ENCODE measurements around the gene SUGT1. TPM values are rescaled to one million over a fixed set of nuclear protein-coding genes. Genes with fewer than 3 reads are reported as not detected.

The SUGT1 gene
- total RNA-seq, 1 experiment from 2014 or later, result 43.2 TPM

DNA sequence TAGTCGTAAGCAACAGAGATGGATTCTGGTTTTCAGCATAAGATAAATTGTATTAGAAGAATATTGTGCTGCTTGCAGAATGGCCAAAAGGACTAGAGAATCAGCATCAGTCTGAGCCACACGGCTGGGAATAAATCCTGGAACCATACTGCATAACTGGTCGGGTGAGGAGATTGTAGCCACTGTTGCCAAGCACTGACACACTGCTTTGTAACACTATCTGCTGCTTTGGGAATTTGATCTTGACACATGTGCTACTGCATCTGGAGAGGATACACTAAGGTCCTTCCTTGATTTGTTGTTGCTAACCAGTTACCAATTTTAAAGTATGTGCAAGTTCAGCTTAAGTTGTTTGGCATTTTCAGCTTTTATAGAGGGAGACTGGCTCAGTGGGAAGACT, 8.5 kb upstream of the SUGT1 start:
- no peak for DNase-seq (ENCODE audit: low read depth, low spot score)
- intact Hi-C loops (cut with micrococcal nuclease; ENCODE audit: unreplicated experiment) (no loop called here), in situ Hi-C loops (cut with HindIII; ENCODE audit: low pct_unique_long_range_greater_than_20kb, low sequenced_read_pairs) (no loop called here)
- H3K9me3 ChIP-seq (ENCODE audit: control insufficient read depth, insufficient read depth, low read depth, low read length), result no peaks in the 10 kb centered on the region
- H3K27ac ChIP-seq (ENCODE audit: low read length), result no peak overlapping the region
- H3K36me3 ChIP-seq (ENCODE audit: control insufficient read depth, insufficient read depth, low read length), result no peaks in the 10 kb centered on the region
- POLR2A ChIA-PET, result no interaction called here
- CTCF ChIA-PET, result no interaction called here
- no peaks in the 10 kb centered on the region for H3K27me3 ChIP-seq (ENCODE audit: control insufficient read depth, insufficient read depth, low read length)
- TF ChIP-seq TCF7L2 (IDR thresholded peaks at IDR 0.05; ENCODE audit: low read depth, low read length) (no peak), POLR2AphosphoS5 (IDR thresholded peaks at IDR 0.05; ENCODE audit: low read depth, low read length) (no peak), SIN3A (IDR thresholded peaks at IDR 0.05; ENCODE audit: borderline replicate concordance, insufficient read depth, low read depth, low read length) (no peak)
- TF ChIP-seq, protein P1, sequence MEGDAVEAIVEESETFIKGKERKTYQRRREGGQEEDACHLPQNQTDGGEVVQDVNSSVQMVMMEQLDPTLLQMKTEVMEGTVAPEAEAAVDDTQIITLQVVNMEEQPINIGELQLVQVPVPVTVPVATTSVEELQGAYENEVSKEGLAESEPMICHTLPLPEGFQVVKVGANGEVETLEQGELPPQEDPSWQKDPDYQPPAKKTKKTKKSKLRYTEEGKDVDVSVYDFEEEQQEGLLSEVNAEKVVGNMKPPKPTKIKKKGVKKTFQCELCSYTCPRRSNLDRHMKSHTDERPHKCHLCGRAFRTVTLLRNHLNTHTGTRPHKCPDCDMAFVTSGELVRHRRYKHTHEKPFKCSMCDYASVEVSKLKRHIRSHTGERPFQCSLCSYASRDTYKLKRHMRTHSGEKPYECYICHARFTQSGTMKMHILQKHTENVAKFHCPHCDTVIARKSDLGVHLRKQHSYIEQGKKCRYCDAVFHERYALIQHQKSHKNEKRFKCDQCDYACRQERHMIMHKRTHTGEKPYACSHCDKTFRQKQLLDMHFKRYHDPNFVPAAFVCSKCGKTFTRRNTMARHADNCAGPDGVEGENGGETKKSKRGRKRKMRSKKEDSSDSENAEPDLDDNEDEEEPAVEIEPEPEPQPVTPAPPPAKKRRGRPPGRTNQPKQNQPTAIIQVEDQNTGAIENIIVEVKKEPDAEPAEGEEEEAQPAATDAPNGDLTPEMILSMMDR (IDR thresholded peaks at IDR 0.05), result no peak
- TF ChIP-seq, protein P2, sequence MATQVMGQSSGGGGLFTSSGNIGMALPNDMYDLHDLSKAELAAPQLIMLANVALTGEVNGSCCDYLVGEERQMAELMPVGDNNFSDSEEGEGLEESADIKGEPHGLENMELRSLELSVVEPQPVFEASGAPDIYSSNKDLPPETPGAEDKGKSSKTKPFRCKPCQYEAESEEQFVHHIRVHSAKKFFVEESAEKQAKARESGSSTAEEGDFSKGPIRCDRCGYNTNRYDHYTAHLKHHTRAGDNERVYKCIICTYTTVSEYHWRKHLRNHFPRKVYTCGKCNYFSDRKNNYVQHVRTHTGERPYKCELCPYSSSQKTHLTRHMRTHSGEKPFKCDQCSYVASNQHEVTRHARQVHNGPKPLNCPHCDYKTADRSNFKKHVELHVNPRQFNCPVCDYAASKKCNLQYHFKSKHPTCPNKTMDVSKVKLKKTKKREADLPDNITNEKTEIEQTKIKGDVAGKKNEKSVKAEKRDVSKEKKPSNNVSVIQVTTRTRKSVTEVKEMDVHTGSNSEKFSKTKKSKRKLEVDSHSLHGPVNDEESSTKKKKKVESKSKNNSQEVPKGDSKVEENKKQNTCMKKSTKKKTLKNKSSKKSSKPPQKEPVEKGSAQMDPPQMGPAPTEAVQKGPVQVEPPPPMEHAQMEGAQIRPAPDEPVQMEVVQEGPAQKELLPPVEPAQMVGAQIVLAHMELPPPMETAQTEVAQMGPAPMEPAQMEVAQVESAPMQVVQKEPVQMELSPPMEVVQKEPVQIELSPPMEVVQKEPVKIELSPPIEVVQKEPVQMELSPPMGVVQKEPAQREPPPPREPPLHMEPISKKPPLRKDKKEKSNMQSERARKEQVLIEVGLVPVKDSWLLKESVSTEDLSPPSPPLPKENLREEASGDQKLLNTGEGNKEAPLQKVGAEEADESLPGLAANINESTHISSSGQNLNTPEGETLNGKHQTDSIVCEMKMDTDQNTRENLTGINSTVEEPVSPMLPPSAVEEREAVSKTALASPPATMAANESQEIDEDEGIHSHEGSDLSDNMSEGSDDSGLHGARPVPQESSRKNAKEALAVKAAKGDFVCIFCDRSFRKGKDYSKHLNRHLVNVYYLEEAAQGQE (IDR thresholded peaks at IDR 0.05; ENCODE audit: insufficient read depth in 1 of 2, low read depth in 2 of 2, low read length in 1 of 2), result no peak
- BruUV-seq (replicated peaks), result no TSS peak
- no peak overlapping the region for H3K4me3 ChIP-seq (ENCODE audit: low read depth in 2 of 2, low read length in 2 of 2)
- no peaks in the 10 kb centered on the region for H3K4me1 ChIP-seq (ENCODE audit: control insufficient read depth, insufficient read depth, low read length)
- ATAC-seq, result no peak

DNA sequence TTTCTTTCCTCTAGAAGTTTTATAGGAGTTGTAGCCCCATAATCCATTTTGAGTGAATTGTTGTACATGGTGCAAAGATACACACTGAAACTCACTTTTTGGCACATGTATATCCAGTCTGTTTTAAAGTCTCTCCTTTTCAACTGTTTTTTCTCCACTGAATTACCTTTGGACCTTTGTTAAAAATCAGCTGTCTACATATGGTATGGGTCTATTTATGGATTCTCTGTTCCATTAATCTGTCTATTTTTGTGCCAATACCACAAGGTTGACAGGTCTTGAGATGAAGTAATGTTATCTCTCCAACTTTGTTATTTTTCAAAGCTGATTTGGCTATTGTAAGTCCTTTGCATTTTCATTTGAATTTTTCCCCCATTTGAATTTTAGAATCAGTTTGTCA, 5.7 kb upstream of the SUGT1 start:
- no peaks in the 10 kb centered on the region for H3K9me3 ChIP-seq (ENCODE audit: control insufficient read depth, insufficient read depth, low read depth, low read length)
- no peak overlapping the region for H3K4me3 ChIP-seq (ENCODE audit: low read depth in 2 of 2, low read length in 2 of 2)
- ChIA-PET POLR2A (no interaction called here), CTCF (interaction anchor here (0.7 kb wide), 1 partner anchor 22 kb away, joined by 8 read pairs; no protein-coding TSS in a partner anchor)
- TF ChIP-seq POLR2AphosphoS5 (IDR thresholded peaks at IDR 0.05; ENCODE audit: low read depth, low read length) (no peak), SIN3A (IDR thresholded peaks at IDR 0.05; ENCODE audit: borderline replicate concordance, insufficient read depth, low read depth, low read length) (no peak), TCF7L2 (IDR thresholded peaks at IDR 0.05; ENCODE audit: low read depth, low read length) (no peak)
- TF ChIP-seq, protein P1 (IDR thresholded peaks at IDR 0.05), result no peak
- TF ChIP-seq, protein P2 (IDR thresholded peaks at IDR 0.05; ENCODE audit: insufficient read depth in 1 of 2, low read depth in 2 of 2, low read length in 1 of 2), result no peak
- DNase-seq (ENCODE audit: low read depth, low spot score), result no peak
- ATAC-seq, result no peak
- peaks cover 7% of the 10 kb centered on the region; the same call in 1 of the 2 replicates for H3K4me1 ChIP-seq (ENCODE audit: control insufficient read depth, insufficient read depth, low read length)
- H3K27me3 ChIP-seq (ENCODE audit: control insufficient read depth, insufficient read depth, low read length), result no peaks in the 10 kb centered on the region
- intact Hi-C loops (cut with micrococcal nuclease; ENCODE audit: unreplicated experiment) (no loop called here), in situ Hi-C loops (cut with HindIII; ENCODE audit: low pct_unique_long_range_greater_than_20kb, low sequenced_read_pairs) (no loop called here)
- BruUV-seq (replicated peaks), result no TSS peak
- H3K27ac ChIP-seq (ENCODE audit: low read length), result no peak overlapping the region
- H3K36me3 ChIP-seq (ENCODE audit: control insufficient read depth, insufficient read depth, low read length), result peaks cover 9% of the 10 kb centered on the region; the same call in 1 of the 2 replicates
